GM12878 (cell line): ENCODE measurements around the gene ADAT3. TPM values are rescaled to one million over a fixed set of nuclear protein-coding genes. Genes with fewer than 3 reads are reported as not detected.

Experiments used
- CTCF ChIP-seq, 3 experiments: IDR thresholded peaks in 2 of 3; conservative IDR thresholded peaks in 1 of 3; 2 replicates each; pipeline ENCODE4 v1.5.1; 2011; ENCODE audit warnings: low read depth in 3 of 3, low read length in 3 of 3, mild to moderate bottlenecking in 3 of 3, control low read depth in 2 of 3, moderate library complexity in 2 of 3, inconsistent platforms in 1 of 3, mixed read lengths in 1 of 3; ENCODE audit not compliant: control insufficient read depth in 2 of 3, insufficient read depth in 1 of 3; ENCODE audit errors: extremely low read depth in 1 of 3
- NFXL1 ChIP-seq: fragments of 450-650 bp; IDR thresholded peaks from 2 replicates; pipeline ENCODE4 v1.6.1; 2017; ENCODE audit warnings: antibody characterized with exemption, mild to moderate bottlenecking, borderline replicate concordance
- NRF1 ChIP-seq: conservative IDR thresholded peaks from 2 replicates; pipeline ENCODE4 v1.6.1; 2011; ENCODE audit warnings: mild to moderate bottlenecking, low read depth, low read length, improper control_type of control experiment
- ZSCAN29 ChIP-seq: fragments of 450-650 bp; IDR thresholded peaks from 2 replicates; pipeline ENCODE4 v1.6.1; 2017; ENCODE audit warnings: mild to moderate bottlenecking, moderate library complexity
- polyA plus RNA-seq, 11 experiments: library from polyadenylated mRNA; depleted of rRNA in 4 of 11; unstranded in 6 of 11; stranded (reverse) in 5 of 11; fragments of >200 nt; fragmentation: Nextera tagmentation in 4 of 11; fragmentation: Illumina TruSeq in 1 of 11; extraction: Ambion mirVana in 4 of 11; extraction: Trizol in 1 of 11; gene quantifications; 1 replicate in 1 of 11; 2 replicates in 10 of 11; pipeline versions ENCODE4 v1.2.1 to v1.2.3, GENCODE V29; 2011 to 2016; ENCODE audit warnings: inconsistent platforms in 2 of 11, missing spikeins in 2 of 11, low read depth in 1 of 11
- total RNA-seq, 4 experiments: library from RNA; depleted of rRNA in 3 of 4; stranded (reverse); fragments of >200 nt in 3 of 4; fragmentation: Illumina TruSeq in 1 of 4; extraction: Trizol in 1 of 4; gene quantifications; 2 replicates each; pipeline versions ENCODE4 v1.2.1 to v1.2.3, GENCODE V29; 2013 to 2021
- TF ChIP-seq, protein P1 (sequence below): fragments of 450-650 bp; IDR thresholded peaks from 2 replicates; pipeline ENCODE4 v1.6.1; 2018; ENCODE audit warnings: borderline replicate concordance, mild to moderate bottlenecking; ENCODE audit not compliant: partially characterized antibody
- TF ChIP-seq, protein P2 (sequence below): IDR thresholded peaks from 2 replicates; pipeline ENCODE4 v1.6.1; 2012; ENCODE audit warnings: mild to moderate bottlenecking, low read depth, low read length

The ADAT3 gene
- total and polyA plus RNA-seq, 10 of the 15 experiments (the other 5 are each of a cell fraction or from before 2014, with no cell fraction given) = 0.27 to 11.8 (median 7.7) TPM; not detected in 3

- TF ChIP-seq NFXL1 (no peak), NRF1 (no peak), CTCF (IDR thresholded peaks at IDR 0.05 in 2 of 3, conservative IDR thresholded peaks at IDR 0.05 in 1 of 3; ENCODE audit: control insufficient read depth in 2 of 3, extremely low read depth in 1 of 3, insufficient read depth in 1 of 3, low read depth in 3 of 3, low read length in 3 of 3) (no peak), ZSCAN29 (0 out of 2 replicates have a peak, but pooled peaks have one; percentile 11)
- TF ChIP-seq, protein P1, sequence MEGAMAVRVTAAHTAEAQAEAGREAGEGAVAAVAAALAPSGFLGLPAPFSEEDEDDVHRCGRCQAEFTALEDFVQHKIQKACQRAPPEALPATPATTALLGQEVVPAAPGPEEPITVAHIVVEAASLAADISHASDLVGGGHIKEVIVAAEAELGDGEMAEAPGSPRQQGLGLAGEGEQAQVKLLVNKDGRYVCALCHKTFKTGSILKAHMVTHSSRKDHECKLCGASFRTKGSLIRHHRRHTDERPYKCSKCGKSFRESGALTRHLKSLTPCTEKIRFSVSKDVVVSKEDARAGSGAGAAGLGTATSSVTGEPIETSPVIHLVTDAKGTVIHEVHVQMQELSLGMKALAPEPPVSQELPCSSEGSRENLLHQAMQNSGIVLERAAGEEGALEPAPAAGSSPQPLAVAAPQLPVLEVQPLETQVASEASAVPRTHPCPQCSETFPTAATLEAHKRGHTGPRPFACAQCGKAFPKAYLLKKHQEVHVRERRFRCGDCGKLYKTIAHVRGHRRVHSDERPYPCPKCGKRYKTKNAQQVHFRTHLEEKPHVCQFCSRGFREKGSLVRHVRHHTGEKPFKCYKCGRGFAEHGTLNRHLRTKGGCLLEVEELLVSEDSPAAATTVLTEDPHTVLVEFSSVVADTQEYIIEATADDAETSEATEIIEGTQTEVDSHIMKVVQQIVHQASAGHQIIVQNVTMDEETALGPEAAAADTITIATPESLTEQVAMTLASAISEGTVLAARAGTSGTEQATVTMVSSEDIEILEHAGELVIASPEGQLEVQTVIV = peak; percentile 43
- TF ChIP-seq, protein P2, sequence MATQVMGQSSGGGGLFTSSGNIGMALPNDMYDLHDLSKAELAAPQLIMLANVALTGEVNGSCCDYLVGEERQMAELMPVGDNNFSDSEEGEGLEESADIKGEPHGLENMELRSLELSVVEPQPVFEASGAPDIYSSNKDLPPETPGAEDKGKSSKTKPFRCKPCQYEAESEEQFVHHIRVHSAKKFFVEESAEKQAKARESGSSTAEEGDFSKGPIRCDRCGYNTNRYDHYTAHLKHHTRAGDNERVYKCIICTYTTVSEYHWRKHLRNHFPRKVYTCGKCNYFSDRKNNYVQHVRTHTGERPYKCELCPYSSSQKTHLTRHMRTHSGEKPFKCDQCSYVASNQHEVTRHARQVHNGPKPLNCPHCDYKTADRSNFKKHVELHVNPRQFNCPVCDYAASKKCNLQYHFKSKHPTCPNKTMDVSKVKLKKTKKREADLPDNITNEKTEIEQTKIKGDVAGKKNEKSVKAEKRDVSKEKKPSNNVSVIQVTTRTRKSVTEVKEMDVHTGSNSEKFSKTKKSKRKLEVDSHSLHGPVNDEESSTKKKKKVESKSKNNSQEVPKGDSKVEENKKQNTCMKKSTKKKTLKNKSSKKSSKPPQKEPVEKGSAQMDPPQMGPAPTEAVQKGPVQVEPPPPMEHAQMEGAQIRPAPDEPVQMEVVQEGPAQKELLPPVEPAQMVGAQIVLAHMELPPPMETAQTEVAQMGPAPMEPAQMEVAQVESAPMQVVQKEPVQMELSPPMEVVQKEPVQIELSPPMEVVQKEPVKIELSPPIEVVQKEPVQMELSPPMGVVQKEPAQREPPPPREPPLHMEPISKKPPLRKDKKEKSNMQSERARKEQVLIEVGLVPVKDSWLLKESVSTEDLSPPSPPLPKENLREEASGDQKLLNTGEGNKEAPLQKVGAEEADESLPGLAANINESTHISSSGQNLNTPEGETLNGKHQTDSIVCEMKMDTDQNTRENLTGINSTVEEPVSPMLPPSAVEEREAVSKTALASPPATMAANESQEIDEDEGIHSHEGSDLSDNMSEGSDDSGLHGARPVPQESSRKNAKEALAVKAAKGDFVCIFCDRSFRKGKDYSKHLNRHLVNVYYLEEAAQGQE = no peak
Observed at GRCh38 chr19:1942078-1942933, 37.1 kb downstream of the ADAT3 start (continued).
